Upper lobe of right lung (tissue), 1 donor: Measurements from ENCODE around the gene SFMBT1. TPM values are rescaled to one million over a fixed set of nuclear protein-coding genes. Genes with fewer than 3 reads are reported as not detected.

Experiments used
- ATAC-seq: fragments of 200-7000 bp; cut with Tn5 transposase; one replicate; pipeline ENCODE4 v1.9.1; 2020; ENCODE audit warnings: mild to moderate bottlenecking, moderate library complexity
- DNase-seq: peaks from one replicate; pipeline ENCODE4 v3.0.0-alpha.2; 2020
- H3K27ac ChIP-seq: fragments of 200-600 bp; one replicate; pipeline ENCODE4 v1.8.0; 2022
- H3K27me3 ChIP-seq: fragments of 200-600 bp; one replicate; pipeline ENCODE4 v1.8.0; 2022; ENCODE audit warnings: mild to moderate bottlenecking
- H3K36me3 ChIP-seq: fragments of 200-600 bp; one replicate; pipeline ENCODE4 v1.8.0; 2022
- H3K4me1 ChIP-seq: fragments of 200-600 bp; one replicate; pipeline ENCODE4 v1.8.0; 2022
- H3K4me3 ChIP-seq: fragments of 200-600 bp; one replicate; pipeline ENCODE4 v1.8.0; 2022; ENCODE audit warnings: mild to moderate bottlenecking
- H3K9me3 ChIP-seq: fragments of 200-600 bp; one replicate; pipeline ENCODE4 v1.8.0; 2022
- CTCF ChIP-seq: fragments of 200-600 bp; IDR thresholded peaks from one replicate; pipeline ENCODE4 v1.8.0; 2022; ENCODE audit warnings: antibody characterized with exemption
- intact Hi-C: fragments of 100-400 bp; cut with DNase I; formaldehyde crosslinking; loops from one replicate; pipeline ENCODE4 v1.11.0; 2022
- long read RNA-seq: library from polyadenylated mRNA; unstranded; transcript quantifications from one replicate; pipeline ENCODE4 v2.0.0, GENCODE V29; 2021
- total RNA-seq: library from RNA; stranded (reverse); fragmentation: NEBNext Ultra II Directional; extraction: Animal tissue kit (Norgen Biotek cat#: 25700); gene quantifications from one replicate; pipeline ENCODE4 v1.2.1, GENCODE V29; 2021
- donor health status: DM: no; HTN: yes; CAD: no; lungs with severe emphysema.

SFMBT1 gene
- total RNA-seq: 17.2 TPM
- long read RNA-seq, full-length matches to known transcripts: 17 of 32 reads
- long read RNA-seq, partial matches to known transcripts: 6 of 32 reads
- long read RNA-seq, other reads (novel, unspliced or antisense): 9 of 32 reads

DNA sequence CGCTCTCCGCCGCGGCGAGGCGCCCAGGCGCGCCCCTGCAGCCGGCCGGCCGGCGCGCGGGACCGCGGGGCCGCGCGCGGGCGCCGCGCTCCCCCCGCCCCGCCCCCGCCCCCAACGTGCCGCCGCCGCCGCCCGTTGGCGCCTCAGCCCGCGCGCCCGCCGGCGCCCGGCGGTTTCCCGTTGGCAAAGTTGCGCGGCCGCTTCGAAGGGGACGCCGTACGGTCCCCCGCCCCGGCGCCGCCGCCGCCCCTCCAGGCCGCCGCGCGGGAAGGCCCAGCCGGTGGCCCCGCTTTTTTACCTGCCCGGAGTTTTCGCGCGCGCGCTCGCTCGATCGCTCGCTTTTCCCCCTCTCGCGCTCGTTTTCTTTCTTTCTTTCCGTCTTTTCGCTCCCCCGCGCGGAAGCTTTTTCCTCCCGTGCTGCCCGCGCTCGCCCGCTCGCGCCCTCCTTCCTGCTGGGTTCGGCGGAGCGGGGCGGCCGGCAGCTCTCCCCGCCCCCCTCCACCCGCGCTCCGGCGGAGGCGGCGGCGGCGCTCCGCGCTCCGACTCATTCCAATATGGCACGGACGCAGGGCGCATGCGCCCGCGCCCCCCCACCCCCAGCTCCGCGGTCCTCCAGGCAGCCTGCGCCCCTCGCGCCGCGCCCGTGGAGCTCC is at the start of gene SFMBT1:
TSS of gene SFMBT1 (minus strand) at position 556 of the 653 bp plus-strand sequence. CDS start 76,945 bp downstream, outside the sequence.
- peaks cover 9% of the 10 kb centered on the region for H3K4me1 ChIP-seq
- no peaks in the 10 kb centered on the region for H3K27me3 ChIP-seq
- ATAC-seq (peak; percentile 85), DNase-seq (peak; percentile 90)
- intact Hi-C loops: no loop called here
- H3K27ac ChIP-seq: peak within 1 kb of the TSS; percentile 87
- TF ChIP-seq CTCF: no peak
- no peaks in the 10 kb centered on the region for H3K9me3 ChIP-seq
- H3K4me3 ChIP-seq: peak within 1 kb of the TSS; percentile 96
- H3K36me3 ChIP-seq: no peaks in the 10 kb centered on the region

DNA sequence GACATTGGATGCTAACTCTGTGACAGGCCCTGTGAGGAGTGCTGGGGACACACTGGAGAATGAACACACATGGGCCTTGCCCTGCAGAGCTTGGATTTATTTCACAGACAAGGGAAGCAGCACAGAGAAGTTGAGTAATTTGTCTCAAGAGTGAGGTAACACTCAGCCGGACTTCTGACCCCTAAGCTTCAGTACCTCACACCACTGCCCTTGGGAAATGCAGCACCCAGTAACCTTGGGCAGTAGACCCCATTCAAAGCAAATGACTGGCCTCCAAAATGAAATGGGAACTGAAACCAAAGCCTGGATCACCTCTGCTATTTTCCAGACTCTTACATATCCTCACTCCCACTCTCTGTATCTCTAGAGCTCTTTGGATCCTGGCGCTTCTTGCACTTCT is 47.1 kb upstream of the SFMBT1 start:
- Histone ChIP-seq H3K27me3 (no peaks in the 10 kb centered on the region), H3K4me3 (no peak overlapping the region), H3K9me3 (no peaks in the 10 kb centered on the region), H3K36me3 (peaks cover 53% of the 10 kb centered on the region), H3K4me1 (no peaks in the 10 kb centered on the region), H3K27ac (no peak overlapping the region)
- DNase-seq (no peak), ATAC-seq (peak; percentile 69)
- TF ChIP-seq CTCF: no peak
- intact Hi-C loops: no loop called here

- DNase-seq: no peak
- no peaks in the 10 kb centered on the region for H3K4me1 ChIP-seq
- H3K9me3 ChIP-seq: no peaks in the 10 kb centered on the region
- intact Hi-C loops: no loop called here
- no peak overlapping the region for H3K27ac ChIP-seq
- no peak overlapping the region for H3K4me3 ChIP-seq
- H3K27me3 ChIP-seq: no peaks in the 10 kb centered on the region
- TF ChIP-seq CTCF: no peak
- no peak for ATAC-seq
- H3K36me3 ChIP-seq: peaks cover 56% of the 10 kb centered on the region
Measured at GRCh38 chr3:53092216-53092615, 46.3 kb upstream of the SFMBT1 start.

DNA sequence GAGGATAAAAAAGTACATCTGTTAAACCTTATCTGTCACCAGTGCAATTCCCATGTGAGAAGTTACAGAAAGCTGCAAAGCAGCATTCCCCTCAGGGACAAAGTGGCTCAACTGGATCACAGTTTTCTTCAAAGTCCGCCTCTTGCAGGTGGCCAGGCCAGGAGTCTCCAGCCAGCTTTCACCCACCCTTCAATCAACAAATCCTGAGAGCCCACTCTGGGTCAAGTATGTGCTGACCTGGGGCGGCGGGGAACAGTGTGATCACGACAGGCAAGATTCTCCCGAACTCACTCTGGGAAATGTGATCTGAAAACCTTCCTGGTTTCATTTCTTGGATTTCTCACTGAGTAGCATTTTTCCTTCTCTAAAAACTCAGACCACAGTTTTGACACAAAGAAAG is 45.1 kb upstream of the SFMBT1 start:
- H3K36me3 ChIP-seq: peaks cover 52% of the 10 kb centered on the region
- no peaks in the 10 kb centered on the region for H3K4me1 ChIP-seq
- ATAC-seq (peak; percentile 24), DNase-seq (no peak)
- no peaks in the 10 kb centered on the region for H3K27me3 ChIP-seq
- H3K27ac ChIP-seq: no peak overlapping the region
- H3K4me3 ChIP-seq: no peak overlapping the region
- no peaks in the 10 kb centered on the region for H3K9me3 ChIP-seq
- intact Hi-C loops: no loop called here
- no peak for TF ChIP-seq CTCF

DNA sequence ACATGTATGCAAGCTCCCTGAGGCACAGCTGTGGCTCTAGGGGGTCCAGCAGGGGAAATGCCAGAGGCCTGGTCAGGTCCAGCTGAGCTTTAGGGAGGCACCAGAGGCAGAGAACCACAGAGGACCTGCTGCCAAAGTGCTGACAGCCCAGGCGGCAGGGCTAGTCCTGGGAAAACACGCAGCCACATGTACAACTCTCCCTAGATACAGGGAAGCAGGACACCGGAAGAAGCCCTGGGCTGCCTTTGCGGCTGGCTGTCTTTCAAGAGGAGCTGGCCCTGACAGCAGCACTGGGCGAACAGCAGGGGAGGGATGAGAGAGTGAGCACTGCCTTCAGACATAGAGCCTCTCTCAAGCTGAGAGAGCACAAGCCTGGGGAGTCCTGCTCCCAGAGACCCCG is 43.6 kb upstream of the SFMBT1 start:
- H3K4me3 ChIP-seq: no peak overlapping the region
- no peaks in the 10 kb centered on the region for H3K27me3 ChIP-seq
- intact Hi-C loops: no loop called here
- no peak for ATAC-seq
- DNase-seq: no peak
- no peaks in the 10 kb centered on the region for H3K4me1 ChIP-seq
- no peaks in the 10 kb centered on the region for H3K9me3 ChIP-seq
- no peak overlapping the region for H3K27ac ChIP-seq
- peaks cover 38% of the 10 kb centered on the region for H3K36me3 ChIP-seq
- no peak for TF ChIP-seq CTCF
